DMS 273 treated with DMSO at 0.1 percent for 48 hours (cell line): ENCODE measurements around the gene SLC6A16.
"Not testable (repeated sequence)": the region's sequence is repeated elsewhere in the genome, so short reads cannot be mapped to it uniquely, and the experiment has no call there.

ENCODE experiments used
- DNase-seq: peaks from one replicate; lab custom pipeline; 2025; lab: John Stamatoyannopoulos, UW

SLC6A16 gene

GRCh38 chr19:49328741-49329140 lies 3.8 kb upstream of the SLC6A16 start:
- no peak for DNase-seq

- no peak for DNase-seq
These were observed 3.0 kb upstream of the SLC6A16 start for GRCh38 chr19:49327878-49328544.

GRCh38 chr19:49326165-49326704 lies 1.2 kb upstream of the SLC6A16 start:
- DNase-seq, result no peak

DNA sequence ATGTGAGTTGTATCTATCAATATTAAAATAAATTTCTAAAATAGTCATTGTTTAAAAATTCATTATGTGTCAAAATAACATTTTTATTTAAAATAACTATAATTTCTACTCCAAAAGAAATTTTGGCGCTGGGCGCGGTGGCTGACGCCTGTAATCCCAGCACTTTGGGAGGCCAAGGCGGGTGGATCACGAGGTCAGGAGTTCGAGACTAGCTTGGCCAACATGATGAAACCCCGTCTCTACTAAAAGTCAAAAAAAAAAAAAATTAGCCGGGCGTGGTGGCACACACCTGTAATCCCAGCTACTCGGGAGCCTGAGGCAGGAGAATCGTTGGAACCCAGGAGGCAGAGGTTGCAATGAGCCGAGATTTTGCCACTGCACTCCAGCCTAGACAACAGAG lies 765 bp upstream of the SLC6A16 start:
- DNase-seq, result not testable (repeated sequence)

DNA sequence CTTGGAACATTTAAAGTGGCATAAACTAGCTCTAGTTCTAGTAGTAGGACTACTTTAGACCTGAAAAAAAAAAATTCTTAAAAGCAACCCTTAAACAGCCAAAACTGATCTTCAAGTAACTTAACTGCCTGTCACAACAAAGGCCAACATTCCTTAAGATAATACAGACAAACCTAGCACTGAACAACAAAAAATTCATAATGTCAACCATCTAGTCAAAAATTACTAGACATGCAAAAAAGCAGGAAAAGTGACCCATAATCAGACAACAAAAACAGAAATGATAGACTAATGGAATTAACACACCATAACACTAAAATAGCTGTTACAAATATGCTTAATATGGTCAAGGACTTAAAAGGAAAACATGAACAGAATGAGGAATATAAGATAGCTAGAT lies 6.7 kb downstream of the SLC6A16 start:
- no peak for DNase-seq

- no peak for DNase-seq
These were observed 8.7 kb downstream of the SLC6A16 start for GRCh38 chr19:49316284-49316683.

DNA sequence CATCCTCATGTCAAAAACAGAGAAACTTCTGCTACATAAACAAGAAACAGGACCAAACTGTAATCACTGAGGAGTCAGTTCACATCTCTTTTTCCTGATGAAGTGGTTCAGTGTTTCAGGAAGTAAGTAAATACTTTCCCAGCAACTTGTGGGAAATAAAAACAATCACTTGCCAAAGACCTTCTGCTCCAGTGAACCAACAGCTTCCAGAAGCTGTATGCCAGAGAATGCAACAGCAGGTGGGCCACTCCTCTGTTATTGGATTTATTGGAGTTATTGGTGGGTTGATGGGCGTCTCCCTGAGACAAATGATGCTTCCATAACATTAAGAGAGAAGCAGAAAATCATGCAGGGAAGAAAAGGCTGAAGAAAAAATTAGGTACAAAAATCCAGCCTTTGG lies 9.9 kb downstream of the SLC6A16 start:
- DNase-seq, result no peak

- no peak for DNase-seq
These were observed 15.9 kb downstream of the SLC6A16 start for GRCh38 chr19:49309087-49309486.

DNA sequence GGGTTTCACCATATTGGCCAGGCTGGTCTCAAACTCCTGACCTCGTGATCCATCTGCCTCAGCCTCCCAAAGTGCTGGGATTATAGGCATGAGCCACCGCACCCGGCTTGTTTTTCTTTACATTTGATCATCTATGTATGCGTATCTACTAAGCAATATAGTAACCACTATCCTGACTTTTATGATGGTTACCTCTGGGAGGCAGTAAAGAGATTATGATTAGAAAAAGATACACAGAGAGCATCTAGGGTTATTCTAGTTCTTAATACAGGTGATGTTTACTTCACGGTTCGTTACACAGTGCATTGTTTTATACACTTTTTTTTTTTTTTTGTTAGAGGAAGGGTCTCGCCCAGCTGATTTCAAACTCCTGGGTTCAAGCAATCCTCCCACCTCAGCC lies 18.3 kb downstream of the SLC6A16 start:
- DNase-seq, result not testable (repeated sequence)

DNA sequence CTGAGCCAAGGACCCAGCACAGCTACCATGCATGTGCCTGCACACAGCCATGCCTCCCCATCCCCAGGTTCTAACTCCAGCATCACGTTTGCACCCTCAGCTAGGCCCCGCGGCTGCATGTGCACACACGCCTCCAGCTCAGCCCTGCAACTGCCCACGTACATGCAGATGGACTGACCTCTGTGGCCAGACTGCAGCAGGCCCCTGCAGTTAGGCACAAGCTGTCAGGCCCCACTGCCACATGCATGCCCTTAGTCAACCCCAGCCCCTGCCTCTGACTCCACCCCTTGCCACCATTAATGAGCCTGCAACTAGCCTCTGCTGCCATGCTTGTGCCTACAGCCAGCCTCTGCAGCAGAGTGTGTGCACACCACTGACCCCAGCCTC lies 23.1 kb downstream of the SLC6A16 start:
- no peak for DNase-seq

DNA sequence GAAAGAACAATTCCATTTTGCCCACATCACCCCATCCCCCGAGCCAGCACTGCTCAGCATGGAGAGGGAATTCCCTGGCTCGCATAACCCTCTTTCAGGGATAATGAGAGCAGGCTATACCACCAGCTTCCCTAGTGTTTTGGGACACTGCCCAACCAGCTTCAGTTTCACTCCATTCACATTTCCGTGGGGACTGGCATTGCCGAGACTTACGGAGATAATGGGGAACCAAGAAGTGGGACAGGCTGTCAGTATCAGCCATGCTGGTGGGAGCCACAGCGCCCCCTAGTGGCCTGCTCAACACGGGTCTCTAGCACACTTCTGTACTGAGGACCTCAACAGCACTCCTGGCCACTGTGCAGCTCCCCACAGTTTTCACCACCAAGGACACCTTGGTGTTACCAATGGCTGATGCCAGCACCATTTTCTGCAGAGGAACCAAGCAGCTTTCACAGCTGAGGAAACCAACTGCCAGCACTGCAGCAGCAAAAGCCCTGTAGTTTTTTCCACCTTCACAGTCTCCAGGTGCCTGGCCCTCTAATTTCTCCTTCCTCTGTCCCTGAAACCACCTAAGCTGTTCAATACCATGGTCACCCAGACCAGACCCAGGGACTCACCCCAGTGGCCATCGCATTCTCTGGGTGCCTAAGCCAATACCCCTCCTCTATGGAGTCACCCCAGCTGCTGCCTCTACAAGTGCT lies 23.7 kb downstream of the SLC6A16 start:
- DNase-seq, result peak; percentile 65

DNA sequence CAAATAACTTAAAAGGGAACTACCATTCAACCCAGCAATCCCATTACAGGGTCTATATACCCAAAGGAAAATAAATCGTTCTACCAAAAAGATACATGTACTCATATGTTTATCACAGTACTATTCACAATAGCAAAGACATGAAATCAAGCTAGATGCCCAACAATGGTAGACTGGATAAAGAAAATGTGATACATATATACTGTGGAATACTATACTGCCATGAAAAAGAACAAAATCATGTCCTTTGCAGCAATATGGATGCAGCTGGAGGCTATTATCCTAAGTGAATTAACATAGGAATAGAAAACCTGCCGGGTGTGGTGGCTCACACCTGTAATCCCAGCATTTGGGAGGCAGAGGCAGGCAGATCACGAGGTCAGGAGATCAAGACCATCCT lies 26.3 kb downstream of the SLC6A16 start:
- DNase-seq, result not testable (repeated sequence)

GRCh38 chr19:49297403-49297802 lies 27.6 kb downstream of the SLC6A16 start:
- no peak for DNase-seq

DNA sequence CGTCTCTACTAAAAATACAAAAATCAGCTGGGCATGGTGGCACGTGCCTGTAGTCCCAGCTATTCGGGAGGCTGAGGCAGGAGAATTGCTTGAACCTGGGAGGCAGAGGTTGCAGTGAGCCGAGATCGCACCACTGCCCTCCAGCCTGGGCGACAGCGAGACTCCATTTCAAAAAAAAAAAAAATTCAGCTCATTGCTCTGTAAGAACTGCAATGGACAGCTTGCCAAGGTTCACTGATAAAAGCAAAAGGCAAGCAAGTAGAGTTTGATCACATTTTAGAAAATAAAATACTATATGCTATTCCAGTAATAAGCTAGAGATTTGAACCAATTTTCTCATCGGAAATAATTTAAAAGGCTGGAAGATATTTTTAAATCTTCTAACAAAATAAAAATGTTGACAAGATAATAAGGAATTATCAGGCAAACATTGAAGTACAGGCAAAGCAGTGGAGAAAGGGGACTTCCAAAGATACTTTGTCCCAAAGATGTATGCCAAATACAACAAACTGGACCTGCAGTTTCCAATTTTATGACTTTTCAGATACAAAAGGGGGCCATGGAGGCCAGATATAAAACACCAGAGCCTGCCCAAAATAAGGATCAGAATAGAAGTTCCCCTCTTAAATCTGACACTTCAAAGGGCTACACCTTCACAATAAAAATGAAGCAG lies 29.6 kb downstream of the SLC6A16 start:
- no peak for DNase-seq

- DNase-seq, result no peak
These were observed 30.6 kb downstream of the SLC6A16 start for GRCh38 chr19:49294401-49294800.

DNA sequence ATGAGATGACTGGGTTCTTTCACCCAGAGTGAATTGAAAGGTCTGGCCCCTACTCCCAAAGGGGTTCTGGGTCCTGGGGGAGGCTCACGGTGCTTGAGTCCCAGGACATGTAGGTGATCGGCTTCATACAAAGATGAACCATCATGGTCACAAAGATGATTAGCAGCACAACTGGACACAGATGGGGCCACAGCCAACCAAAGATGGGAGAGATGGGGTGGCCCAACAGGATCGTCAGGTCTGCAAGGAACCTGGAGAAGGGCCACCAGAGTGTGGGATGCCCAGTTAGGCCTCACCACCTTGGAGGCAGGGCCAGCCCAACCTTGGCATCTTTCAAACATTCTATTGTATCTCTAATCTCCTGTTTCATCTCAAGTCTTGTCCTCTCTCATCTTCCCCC lies 34.5 kb downstream of the SLC6A16 start:
- no peak for DNase-seq

GRCh38 chr19:49289286-49289685 lies 35.7 kb downstream of the SLC6A16 start:
- not testable (repeated sequence) for DNase-seq

DNA sequence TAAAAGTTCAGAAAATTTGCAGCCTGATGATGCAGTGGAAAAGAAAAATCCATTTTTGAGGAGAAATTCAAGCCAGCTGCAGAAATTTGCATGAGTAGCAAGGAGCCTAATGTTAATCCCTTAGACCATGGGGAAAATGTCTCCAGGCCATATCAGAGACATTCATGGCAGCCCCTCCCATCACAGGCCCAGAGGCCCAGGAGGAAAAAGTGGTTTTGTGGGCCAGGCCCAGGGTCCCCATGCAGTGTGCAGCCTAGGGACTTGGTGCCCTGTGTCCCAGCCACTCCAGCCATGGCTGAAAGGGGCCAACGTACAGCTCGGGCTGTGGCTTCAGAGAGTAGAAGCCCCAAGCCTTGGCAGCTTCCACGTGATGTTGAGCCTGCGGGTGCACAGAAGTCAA lies 36.8 kb downstream of the SLC6A16 start:
- not testable (repeated sequence) for DNase-seq

GRCh38 chr19:49287141-49287770 lies 37.7 kb downstream of the SLC6A16 start:
- no peak for DNase-seq

DNA sequence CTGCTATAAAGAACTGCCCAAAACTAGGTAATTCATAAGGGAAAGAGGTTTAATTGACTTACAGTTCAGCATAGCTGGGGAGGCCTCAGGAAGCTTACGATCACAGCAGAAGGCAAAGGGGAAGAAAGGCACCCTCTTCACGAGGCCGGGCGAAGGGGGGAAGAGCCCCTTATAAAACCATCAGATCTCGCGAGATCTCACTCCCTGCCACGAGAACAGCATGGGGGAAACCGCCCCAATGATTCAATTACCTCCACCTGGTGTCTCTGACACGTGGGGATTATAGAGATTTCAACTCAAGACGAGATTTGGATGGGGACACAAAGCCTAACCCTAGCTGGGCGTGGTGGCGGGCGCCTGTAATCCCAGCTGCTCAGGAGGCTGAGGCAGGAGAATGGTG lies 42.8 kb downstream of the SLC6A16 start:
- no peak for DNase-seq

DNA sequence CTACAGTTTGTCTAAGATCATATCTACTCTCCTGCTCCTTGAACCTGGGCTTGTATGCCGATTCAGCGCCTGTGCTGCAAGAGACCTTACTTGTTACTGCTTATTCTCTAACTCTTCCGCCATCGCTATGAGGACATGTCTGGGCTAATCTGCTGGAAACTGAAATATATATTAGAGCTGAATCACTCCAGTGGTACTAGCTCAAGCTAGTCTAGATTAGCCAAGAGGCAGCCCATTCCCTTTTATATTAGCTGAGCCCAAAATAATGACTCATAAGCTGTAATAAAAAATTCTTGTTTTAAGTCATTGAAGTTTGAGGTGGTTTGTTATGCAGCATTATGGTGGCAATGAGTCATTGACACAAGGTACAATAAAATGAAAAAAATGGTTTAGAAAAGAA lies 52.8 kb downstream of the SLC6A16 start:
- DNase-seq, result no peak

DNA sequence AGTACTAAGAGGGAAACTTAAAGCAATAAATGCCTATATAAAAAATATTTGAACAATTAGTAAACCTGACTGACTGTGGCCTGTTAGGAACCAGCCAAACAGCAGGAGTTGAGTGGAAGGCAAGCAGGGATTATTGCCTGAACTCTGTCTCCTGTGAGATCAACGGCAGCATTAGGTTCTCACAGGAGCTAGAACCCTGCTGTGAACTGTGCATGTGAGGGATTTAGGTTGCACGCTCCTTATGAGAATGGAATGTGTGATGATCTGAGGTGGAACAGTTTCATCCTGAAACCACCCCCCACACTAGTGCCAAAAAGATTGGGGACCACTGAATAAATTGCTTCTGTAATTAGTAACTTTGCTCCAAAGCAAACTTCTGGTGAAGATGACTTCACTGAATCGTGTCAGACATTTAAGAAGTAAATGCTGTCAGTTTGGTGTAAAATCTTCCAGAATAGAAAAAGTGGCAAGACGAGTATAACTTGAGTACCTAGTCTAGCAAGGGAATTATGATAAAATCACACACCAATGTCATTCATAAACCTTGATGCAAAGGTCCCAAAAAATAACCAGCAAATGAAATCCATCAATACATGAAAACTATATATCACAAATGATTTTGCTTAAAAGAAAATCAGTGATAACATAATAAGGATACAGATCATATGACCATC lies 53.8 kb downstream of the SLC6A16 start:
- no peak for DNase-seq
